Transverse colon (tissue), 4 donors: ENCODE data around the gene STARD13.

Source experiments
- CTCF ChIP-seq, 5 experiments: fragments of 200-600 bp in 3 of 5; fragments of 450-650 bp in 2 of 5; sonication (generic) in 3 of 5; IDR thresholded peaks; 1 replicate in 2 of 5; 2 replicates in 3 of 5; pipeline ENCODE4 v1.5.1; 2016 to 2017; ENCODE audit warnings: antibody characterized with exemption in 5 of 5, inconsistent platforms in 3 of 5, mild to moderate bottlenecking in 2 of 5, moderate library complexity in 1 of 5
- POLR2A ChIP-seq: fragments of 450-650 bp; IDR thresholded peaks from one replicate; pipeline ENCODE4 v1.6.1; 2016; ENCODE audit warnings: antibody characterized with exemption, mild to moderate bottlenecking, moderate library complexity
- POLR2AphosphoS5 ChIP-seq, 3 donors: sonication (generic); formaldehyde crosslinking; IDR thresholded peaks; one replicate each; pipeline ENCODE4 v1.6.1; 2016; ENCODE audit warnings: antibody characterized with exemption in 3 of 3

DNA sequence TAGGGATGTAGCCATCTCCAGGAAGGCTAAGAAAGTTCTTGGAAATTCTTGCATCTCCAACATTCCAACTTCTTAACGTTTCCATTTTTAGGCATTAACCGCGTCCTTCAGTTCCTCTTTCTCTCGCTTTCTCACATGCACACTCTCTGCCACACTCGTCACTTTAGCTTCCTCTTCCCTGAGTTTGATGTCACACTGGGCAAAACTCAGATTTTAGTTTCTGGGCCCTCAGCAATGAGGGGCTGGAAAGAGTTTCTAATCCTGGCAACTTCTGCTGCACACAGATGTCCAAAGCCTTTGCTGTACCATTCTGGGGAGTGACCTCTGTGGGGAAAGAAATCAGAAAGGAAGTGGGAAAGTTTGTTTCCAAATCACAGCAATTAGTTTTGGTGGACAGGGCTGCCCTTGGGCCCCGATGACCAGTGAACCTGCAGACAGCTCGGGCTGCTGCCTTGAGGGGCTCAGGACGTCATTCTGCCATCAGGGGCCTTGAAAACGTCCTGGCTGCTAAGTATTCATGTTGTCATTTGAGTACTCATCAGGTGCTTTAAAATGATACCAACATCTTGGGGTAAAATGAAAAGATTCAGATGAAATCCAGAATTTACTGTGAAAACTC lies 180.1 kb downstream of the STARD13 start:
- TF ChIP-seq CTCF (IDR thresholded peaks at IDR 0.05), result no peak
- no peak for TF ChIP-seq POLR2A
- no peak for TF ChIP-seq POLR2AphosphoS5 (IDR thresholded peaks at IDR 0.05)
